Measurements from ENCODE around the gene GSTCD.

The GSTCD gene

DNA sequence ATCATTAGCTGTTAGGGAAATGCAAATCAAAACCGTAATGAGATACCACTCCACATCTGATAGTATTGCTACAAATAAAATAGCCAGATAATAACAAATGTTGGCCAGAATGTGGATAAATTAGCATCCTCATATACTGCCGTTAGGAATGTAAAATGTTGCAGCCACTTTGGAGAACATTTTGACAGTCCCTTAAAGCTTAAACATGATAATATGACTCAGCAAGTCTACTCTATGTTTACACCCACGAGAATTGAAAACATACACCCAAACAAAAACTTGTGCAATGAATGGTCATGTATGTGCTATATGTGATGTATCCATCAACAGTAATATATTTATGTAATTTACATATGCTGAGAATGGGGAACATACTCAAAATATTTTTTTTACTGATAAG lies 78.2 kb downstream of the GSTCD start:
- CTCF ChIA-PET = interaction anchor here (1.0 to 1.3 kb wide), 2 partner anchors 13 to 45 kb away, joined by 3 to 4 read pairs; no protein-coding TSS in a partner anchor
- DNase-seq (ENCODE audit: extremely low spot score) = no peak
- POLR2A ChIA-PET = no interaction called here
- TF ChIP-seq, protein P1, sequence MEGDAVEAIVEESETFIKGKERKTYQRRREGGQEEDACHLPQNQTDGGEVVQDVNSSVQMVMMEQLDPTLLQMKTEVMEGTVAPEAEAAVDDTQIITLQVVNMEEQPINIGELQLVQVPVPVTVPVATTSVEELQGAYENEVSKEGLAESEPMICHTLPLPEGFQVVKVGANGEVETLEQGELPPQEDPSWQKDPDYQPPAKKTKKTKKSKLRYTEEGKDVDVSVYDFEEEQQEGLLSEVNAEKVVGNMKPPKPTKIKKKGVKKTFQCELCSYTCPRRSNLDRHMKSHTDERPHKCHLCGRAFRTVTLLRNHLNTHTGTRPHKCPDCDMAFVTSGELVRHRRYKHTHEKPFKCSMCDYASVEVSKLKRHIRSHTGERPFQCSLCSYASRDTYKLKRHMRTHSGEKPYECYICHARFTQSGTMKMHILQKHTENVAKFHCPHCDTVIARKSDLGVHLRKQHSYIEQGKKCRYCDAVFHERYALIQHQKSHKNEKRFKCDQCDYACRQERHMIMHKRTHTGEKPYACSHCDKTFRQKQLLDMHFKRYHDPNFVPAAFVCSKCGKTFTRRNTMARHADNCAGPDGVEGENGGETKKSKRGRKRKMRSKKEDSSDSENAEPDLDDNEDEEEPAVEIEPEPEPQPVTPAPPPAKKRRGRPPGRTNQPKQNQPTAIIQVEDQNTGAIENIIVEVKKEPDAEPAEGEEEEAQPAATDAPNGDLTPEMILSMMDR (IDR thresholded peaks at IDR 0.05; ENCODE audit: control extremely low read depth, extremely low read depth, low read depth, missing control alignments) = no peak

DNA sequence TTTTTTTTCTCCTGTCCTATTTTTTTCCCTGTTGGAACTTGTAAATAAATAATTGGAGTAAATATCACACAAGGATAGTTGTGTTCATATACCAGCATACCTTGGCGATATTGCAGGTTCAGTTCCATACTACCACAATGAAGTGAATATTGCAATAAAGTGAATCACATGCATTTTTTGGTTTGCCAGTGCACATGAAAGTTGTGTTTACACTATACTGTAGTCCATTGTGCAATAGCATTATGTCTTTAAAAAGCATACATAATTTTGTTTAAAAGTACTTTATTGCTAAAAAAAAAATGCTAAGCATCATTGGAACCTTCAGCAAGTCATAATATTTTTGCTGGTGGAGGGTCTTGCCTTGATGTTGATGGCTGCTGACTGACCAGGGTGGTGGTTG lies 88.6 kb downstream of the GSTCD start:
- ChIA-PET CTCF (interaction anchor here (1.0 to 1.1 kb wide), 2 partner anchors 10 to 23 kb away, joined by 3 read pairs; no protein-coding TSS in a partner anchor), POLR2A (no interaction called here)
- no peak for DNase-seq (ENCODE audit: extremely low spot score)
- TF ChIP-seq, protein P1 (IDR thresholded peaks at IDR 0.05; ENCODE audit: control extremely low read depth, extremely low read depth, low read depth, missing control alignments) = no peak

DNA sequence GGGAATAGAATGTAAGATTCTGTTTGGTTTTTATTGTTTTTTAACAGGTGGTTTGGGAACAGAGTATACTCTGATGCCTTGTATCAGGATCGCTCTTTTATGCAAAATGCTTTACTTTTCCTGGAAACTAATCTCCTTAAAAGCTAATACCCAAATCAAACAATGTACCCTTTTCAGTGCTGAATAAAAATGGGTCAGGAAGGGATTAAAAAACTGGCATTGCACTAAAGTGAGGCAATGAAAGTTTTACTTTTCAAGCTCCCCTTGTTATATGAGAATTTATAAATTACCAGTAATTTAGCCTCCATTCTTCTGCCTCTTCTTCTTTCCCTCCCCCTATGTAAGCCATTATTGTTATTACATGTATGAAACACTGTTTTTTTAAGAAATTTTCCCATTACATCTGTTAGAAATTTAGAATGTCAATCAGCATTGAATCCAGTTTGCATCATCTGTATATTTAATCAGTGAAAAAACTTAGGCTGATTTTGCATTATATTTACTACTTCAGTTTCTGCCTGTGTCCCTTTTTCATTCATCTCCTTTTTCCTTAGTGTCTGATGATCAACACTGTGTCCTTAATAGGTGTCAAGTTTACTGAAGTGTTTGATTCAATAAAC lies 97.0 kb downstream of the GSTCD start:
- ChIA-PET POLR2A (no interaction called here), CTCF (interaction anchor here (1.4 to 1.6 kb wide), 2 partner anchors 9 to 10 kb away, joined by 4 to 5 read pairs; no protein-coding TSS in a partner anchor)
- TF ChIP-seq, protein P1 (IDR thresholded peaks at IDR 0.05; ENCODE audit: control extremely low read depth, extremely low read depth, low read depth, missing control alignments) = no peak
- no peak for DNase-seq (ENCODE audit: extremely low spot score)

DNA sequence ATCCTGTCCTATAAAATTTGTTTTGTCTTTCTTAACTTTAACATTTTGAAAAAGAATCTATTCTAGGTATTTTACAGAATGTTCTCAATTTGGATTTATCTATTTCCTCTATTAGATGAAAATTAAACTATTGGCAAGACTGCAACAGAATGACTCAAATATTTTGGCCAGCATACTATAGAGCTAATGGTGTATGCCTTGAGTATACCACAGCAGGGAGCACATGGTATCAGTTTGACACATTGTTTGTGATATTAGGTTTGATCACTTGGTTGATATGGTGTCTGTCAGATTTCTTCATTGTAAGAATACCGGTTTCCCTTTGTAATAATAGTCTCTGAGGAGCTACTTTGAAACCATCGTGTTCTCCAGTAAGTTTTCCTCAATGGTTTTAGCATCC lies 98.9 kb downstream of the GSTCD start:
- POLR2A ChIA-PET = no interaction called here
- DNase-seq (ENCODE audit: extremely low spot score) = no peak
- CTCF ChIA-PET = interaction anchor here (1.0 kb wide), 1 partner anchor 11 kb away, joined by 3 read pairs; no protein-coding TSS in a partner anchor
- TF ChIP-seq, protein P1 (IDR thresholded peaks at IDR 0.05; ENCODE audit: control extremely low read depth, extremely low read depth, low read depth, missing control alignments) = no peak

DNA sequence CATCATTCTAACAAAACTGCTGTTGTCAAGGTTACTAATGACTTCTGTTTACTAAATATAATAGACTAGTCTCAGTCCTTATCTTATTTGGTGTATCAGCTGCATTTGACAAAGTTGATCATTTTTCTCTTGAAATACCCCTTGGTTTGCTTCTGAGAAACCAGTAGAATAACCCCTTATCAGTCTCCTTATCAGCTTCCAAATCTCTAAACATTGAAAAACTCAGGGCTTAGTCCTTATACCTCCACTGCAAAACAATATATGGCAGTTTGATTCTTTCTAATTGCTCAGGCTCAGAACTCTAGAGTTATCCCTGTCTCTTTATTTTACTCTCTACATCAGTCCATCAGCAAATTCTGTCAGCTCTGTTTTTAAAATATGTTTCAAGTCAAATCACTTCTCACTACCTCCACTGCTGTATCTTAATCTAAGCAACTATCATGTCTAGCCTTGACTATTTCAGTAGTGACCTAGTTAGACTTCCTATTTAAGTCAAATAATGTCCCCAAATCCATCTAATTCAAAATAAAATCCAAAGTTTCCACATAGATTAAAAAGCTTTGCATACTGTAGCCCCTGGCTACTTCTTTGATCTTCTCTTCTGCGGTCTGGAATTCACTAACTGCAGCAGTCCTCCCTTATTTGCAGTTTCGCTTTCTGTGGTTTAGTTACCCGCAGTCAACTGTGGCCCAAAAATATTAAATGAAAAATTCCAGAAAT lies 99.6 kb downstream of the GSTCD start:
- DNase-seq (ENCODE audit: extremely low spot score) = no peak
- POLR2A ChIA-PET = no interaction called here
- CTCF ChIA-PET = interaction anchor here (0.9 to 1.0 kb wide), 2 partner anchors 12 kb away, joined by 3 read pairs; no protein-coding TSS in a partner anchor
- TF ChIP-seq, protein P1 (IDR thresholded peaks at IDR 0.05; ENCODE audit: control extremely low read depth, extremely low read depth, low read depth, missing control alignments) = no peak

DNA sequence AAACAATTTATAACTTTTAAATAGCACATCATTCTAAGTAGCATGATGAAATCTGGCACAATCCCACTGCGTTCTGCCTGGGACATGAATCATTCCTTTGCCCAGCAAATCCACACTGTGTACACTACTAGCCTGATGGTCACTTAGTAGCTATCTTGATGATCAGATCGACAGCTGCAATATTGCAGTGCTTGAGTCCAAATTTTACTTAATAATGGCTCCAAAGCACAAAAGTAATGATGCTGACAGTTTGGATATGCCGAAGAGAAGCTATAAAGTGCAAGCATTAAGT lies 100.1 kb downstream of the GSTCD start:
- CTCF ChIA-PET = interaction anchor here (0.9 kb wide), 1 partner anchor 11 kb away, joined by 3 read pairs; no protein-coding TSS in a partner anchor
- POLR2A ChIA-PET = no interaction called here
- TF ChIP-seq, protein P1 (IDR thresholded peaks at IDR 0.05; ENCODE audit: control extremely low read depth, extremely low read depth, low read depth, missing control alignments) = no peak
- no peak for DNase-seq (ENCODE audit: extremely low spot score)
